HL-60 (cell line): ENCODE data around the gene SEH1L.

Experiments used
- DNase-seq, 2 experiments: peaks; one replicate each; pipeline ENCODE4 v3.0.0-alpha.2; 2010 to 2020; ENCODE audit warnings: low read depth in 1 of 2, low spot score in 1 of 2
- H3K27ac ChIP-seq: fragments of 250-450 bp; sonication (Bioruptor Pico); replicated peaks from 2 replicates; pipeline ENCODE4 v1.5.1; 2020; ENCODE audit warnings: mild to moderate bottlenecking, moderate library complexity
- H3K27me3 ChIP-seq: fragments of 250-450 bp; sonication (Bioruptor Pico); 2 replicates; pipeline ENCODE4 v1.5.1; 2021; ENCODE audit warnings: mild to moderate bottlenecking, moderate library complexity; ENCODE audit not compliant: insufficient read depth, poor library complexity, severe bottlenecking
- H3K4me3 ChIP-seq: replicated peaks from 2 replicates; pipeline ENCODE4 v1.5.1; 2011; ENCODE audit warnings: mild to moderate bottlenecking, control low read depth, low read length; ENCODE audit not compliant: insufficient read depth
- GABPA ChIP-seq: IDR thresholded peaks from 2 replicates; pipeline ENCODE4 v1.6.1; 2012; ENCODE audit warnings: low read depth
- POLR2AphosphoS5 ChIP-seq: IDR thresholded peaks from 2 replicates; pipeline ENCODE4 v1.6.1; 2012; ENCODE audit warnings: low read depth
- REST ChIP-seq: IDR thresholded peaks from 2 replicates; pipeline ENCODE4 v1.6.1; 2012; ENCODE audit warnings: low read depth; ENCODE audit not compliant: insufficient replicate concordance
- SPI1 ChIP-seq: IDR thresholded peaks from 2 replicates; pipeline ENCODE4 v1.6.1; 2012; ENCODE audit warnings: low read depth, mild to moderate bottlenecking, borderline replicate concordance
- TF ChIP-seq, protein P1 (sequence below): IDR thresholded peaks from one replicate; pipeline ENCODE4 v1.5.1; 2011; ENCODE audit warnings: low read length, control low read depth, inconsistent platforms; ENCODE audit not compliant: insufficient read depth

SEH1L gene

DNA sequence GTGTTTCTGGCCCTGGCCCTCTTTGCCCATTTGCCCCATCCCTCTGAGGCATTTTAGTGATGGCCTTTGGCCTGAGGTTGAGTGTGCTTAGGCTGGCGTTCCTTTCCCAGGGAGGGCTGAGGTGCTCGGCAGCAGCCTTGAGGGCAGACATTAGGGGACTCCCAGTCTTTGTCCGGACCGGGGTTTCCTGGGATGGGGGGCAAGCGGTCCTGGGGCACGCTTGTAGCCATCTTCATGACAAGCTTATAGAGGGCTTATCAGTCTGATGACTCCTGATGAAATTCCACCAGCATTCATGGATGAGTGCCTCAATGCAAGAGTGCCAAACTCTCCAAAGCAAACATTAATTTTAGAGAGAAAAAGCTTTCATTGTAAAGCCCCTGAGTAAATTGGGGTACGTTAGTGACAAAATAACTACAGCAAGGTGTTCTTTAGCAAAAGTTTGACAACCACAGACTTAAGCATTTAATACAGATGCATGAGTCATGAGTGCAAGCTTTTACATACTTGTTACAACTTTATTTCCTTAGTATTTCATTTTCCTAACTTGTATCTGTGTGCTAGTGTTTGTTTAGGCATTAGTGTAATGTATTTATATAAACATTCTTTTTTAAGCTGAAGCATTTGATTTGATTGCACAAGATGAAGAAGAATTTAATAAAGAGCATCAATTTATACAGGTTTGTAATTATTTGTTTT is 89.0 kb downstream of the SEH1L start:
- DNase-seq = no peak
- TF ChIP-seq SPI1 = no peak
- no peak for TF ChIP-seq REST
- no peak for TF ChIP-seq GABPA
- TF ChIP-seq, protein P1, sequence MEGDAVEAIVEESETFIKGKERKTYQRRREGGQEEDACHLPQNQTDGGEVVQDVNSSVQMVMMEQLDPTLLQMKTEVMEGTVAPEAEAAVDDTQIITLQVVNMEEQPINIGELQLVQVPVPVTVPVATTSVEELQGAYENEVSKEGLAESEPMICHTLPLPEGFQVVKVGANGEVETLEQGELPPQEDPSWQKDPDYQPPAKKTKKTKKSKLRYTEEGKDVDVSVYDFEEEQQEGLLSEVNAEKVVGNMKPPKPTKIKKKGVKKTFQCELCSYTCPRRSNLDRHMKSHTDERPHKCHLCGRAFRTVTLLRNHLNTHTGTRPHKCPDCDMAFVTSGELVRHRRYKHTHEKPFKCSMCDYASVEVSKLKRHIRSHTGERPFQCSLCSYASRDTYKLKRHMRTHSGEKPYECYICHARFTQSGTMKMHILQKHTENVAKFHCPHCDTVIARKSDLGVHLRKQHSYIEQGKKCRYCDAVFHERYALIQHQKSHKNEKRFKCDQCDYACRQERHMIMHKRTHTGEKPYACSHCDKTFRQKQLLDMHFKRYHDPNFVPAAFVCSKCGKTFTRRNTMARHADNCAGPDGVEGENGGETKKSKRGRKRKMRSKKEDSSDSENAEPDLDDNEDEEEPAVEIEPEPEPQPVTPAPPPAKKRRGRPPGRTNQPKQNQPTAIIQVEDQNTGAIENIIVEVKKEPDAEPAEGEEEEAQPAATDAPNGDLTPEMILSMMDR = no peak
- TF ChIP-seq POLR2AphosphoS5 = no peak
- H3K27ac ChIP-seq = no peak overlapping the region
- H3K27me3 ChIP-seq = no peaks in the 10 kb centered on the region
- H3K4me3 ChIP-seq = no peak overlapping the region
